ENCODE results near the gene KRTAP4-8. TPM values are rescaled to one million over a fixed set of nuclear protein-coding genes. Genes with fewer than 3 reads are reported as not detected.
"Not testable (repeated sequence)": the region's sequence is repeated elsewhere in the genome, so short reads cannot be mapped to it uniquely, and the experiment has no call there.

Gene KRTAP4-8
- total RNA-seq, 1 donor from 2014 or later = not detected

DNA sequence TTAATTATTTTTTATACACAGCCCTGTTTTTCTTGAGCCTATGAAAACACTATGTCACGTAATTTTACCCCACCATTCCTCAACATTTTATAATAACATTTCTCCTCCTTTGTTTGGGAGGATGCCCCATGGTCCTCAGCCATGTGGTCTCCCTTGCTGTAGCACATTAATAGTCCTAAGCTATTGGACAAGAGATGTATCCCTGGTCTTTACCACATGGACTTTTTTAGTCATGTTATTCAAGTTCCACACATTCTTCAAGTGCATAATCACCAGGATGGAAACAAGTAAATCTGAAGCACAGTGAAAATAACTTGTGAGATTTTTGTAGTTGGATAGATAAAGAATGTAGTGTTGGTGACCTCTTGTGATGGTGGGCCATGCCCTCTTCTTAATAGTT is 36.0 kb downstream of the KRTAP4-8 start:
- TF ChIP-seq, protein P1, sequence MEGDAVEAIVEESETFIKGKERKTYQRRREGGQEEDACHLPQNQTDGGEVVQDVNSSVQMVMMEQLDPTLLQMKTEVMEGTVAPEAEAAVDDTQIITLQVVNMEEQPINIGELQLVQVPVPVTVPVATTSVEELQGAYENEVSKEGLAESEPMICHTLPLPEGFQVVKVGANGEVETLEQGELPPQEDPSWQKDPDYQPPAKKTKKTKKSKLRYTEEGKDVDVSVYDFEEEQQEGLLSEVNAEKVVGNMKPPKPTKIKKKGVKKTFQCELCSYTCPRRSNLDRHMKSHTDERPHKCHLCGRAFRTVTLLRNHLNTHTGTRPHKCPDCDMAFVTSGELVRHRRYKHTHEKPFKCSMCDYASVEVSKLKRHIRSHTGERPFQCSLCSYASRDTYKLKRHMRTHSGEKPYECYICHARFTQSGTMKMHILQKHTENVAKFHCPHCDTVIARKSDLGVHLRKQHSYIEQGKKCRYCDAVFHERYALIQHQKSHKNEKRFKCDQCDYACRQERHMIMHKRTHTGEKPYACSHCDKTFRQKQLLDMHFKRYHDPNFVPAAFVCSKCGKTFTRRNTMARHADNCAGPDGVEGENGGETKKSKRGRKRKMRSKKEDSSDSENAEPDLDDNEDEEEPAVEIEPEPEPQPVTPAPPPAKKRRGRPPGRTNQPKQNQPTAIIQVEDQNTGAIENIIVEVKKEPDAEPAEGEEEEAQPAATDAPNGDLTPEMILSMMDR (IDR thresholded peaks at IDR 0.05; ENCODE audit: unreplicated experiment) = no peak
- Mint-ChIP-seq H3K9me3 (ENCODE audit: unreplicated experiment) (no peaks in the 10 kb centered on the region), H3K27me3 (ENCODE audit: unreplicated experiment) (peaks cover 1% of the 10 kb centered on the region), H3K27ac (ENCODE audit: unreplicated experiment) (no peak overlapping the region), H3K36me3 (ENCODE audit: low read depth, unreplicated experiment) (no peaks in the 10 kb centered on the region), H3K4me3 (ENCODE audit: unreplicated experiment) (no peak overlapping the region), H3K4me1 (ENCODE audit: unreplicated experiment) (no peaks in the 10 kb centered on the region)
- DNase-seq (ENCODE audit: low spot score) = no peak

- peaks cover 1% of the 10 kb centered on the region for H3K27me3 Mint-ChIP-seq (ENCODE audit: unreplicated experiment)
- H3K27ac Mint-ChIP-seq (ENCODE audit: unreplicated experiment) = no peak within 1 kb of the TSS
- no peaks in the 10 kb centered on the region for H3K36me3 Mint-ChIP-seq (ENCODE audit: low read depth, unreplicated experiment)
- H3K4me1 Mint-ChIP-seq (ENCODE audit: unreplicated experiment) = no peaks in the 10 kb centered on the region
- no peak for DNase-seq (ENCODE audit: low spot score)
- no peaks in the 10 kb centered on the region for H3K9me3 Mint-ChIP-seq (ENCODE audit: unreplicated experiment)
- TF ChIP-seq, protein P1 (IDR thresholded peaks at IDR 0.05; ENCODE audit: unreplicated experiment) = no peak
- H3K4me3 Mint-ChIP-seq (ENCODE audit: unreplicated experiment) = no peak within 1 kb of the TSS
These were observed 37.8 kb downstream of the KRTAP4-8 start, which contains the start of gene KRTAP2-3 for GRCh38 chr17:41060052-41060604. TSS of gene KRTAP2-3 (minus strand) at chr17:41060114. CDS start at chr17:41060050, 64 bp downstream.

GRCh38 chr17:41059276-41060051 is 38.5 kb downstream of the KRTAP4-8 start:
- not testable (repeated sequence) for H3K27ac Mint-ChIP-seq (ENCODE audit: unreplicated experiment); H3K27me3 Mint-ChIP-seq (ENCODE audit: unreplicated experiment); DNase-seq (ENCODE audit: low spot score)

GRCh38 chr17:41058741-41059140 is 39.2 kb downstream of the KRTAP4-8 start:
- Mint-ChIP-seq H3K4me1 (ENCODE audit: unreplicated experiment) (no peaks in the 10 kb centered on the region), H3K9me3 (ENCODE audit: unreplicated experiment) (no peaks in the 10 kb centered on the region), H3K4me3 (ENCODE audit: unreplicated experiment) (no peak overlapping the region), H3K27me3 (ENCODE audit: unreplicated experiment) (peaks cover 1% of the 10 kb centered on the region), H3K36me3 (ENCODE audit: low read depth, unreplicated experiment) (no peaks in the 10 kb centered on the region), H3K27ac (ENCODE audit: unreplicated experiment) (no peak overlapping the region)
- DNase-seq (ENCODE audit: low spot score) = no peak
- TF ChIP-seq, protein P1 (IDR thresholded peaks at IDR 0.05; ENCODE audit: unreplicated experiment) = no peak

More at GRCh38 chr17:41059276-41060051, 38.5 kb downstream of the KRTAP4-8 start:
- H3K4me3 Mint-ChIP-seq (ENCODE audit: unreplicated experiment); H3K36me3 Mint-ChIP-seq (ENCODE audit: low read depth, unreplicated experiment); H3K9me3 Mint-ChIP-seq (ENCODE audit: unreplicated experiment); H3K4me1 Mint-ChIP-seq (ENCODE audit: unreplicated experiment): not testable (repeated sequence)

DNA sequence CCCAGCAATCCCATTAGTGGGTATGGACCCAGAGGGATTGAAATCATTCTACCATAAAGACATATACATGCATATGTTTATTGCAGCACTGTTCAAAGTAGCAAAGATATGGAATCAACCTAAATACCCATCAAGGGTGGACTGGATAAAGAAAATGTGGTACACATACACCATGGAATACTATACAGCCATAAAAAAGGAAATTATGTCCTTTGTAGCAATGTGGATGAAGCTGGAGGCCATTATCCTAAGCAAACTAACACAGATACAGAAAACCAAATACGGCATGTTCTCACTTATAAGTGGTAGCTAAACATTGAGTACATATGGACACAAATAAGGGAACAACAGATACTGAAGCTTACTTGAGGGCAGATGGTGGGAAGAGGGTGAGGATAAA is 40.4 kb downstream of the KRTAP4-8 start:
- no peaks in the 10 kb centered on the region for H3K4me1 Mint-ChIP-seq (ENCODE audit: unreplicated experiment)
- H3K36me3 Mint-ChIP-seq (ENCODE audit: low read depth, unreplicated experiment) = no peaks in the 10 kb centered on the region
- no peaks in the 10 kb centered on the region for H3K27me3 Mint-ChIP-seq (ENCODE audit: unreplicated experiment)
- H3K27ac Mint-ChIP-seq (ENCODE audit: unreplicated experiment) = no peak overlapping the region
- H3K9me3 Mint-ChIP-seq (ENCODE audit: unreplicated experiment) = no peaks in the 10 kb centered on the region
- TF ChIP-seq, protein P1 (IDR thresholded peaks at IDR 0.05; ENCODE audit: unreplicated experiment) = no peak
- no peak overlapping the region for H3K4me3 Mint-ChIP-seq (ENCODE audit: unreplicated experiment)
- DNase-seq (ENCODE audit: low spot score) = no peak

DNA sequence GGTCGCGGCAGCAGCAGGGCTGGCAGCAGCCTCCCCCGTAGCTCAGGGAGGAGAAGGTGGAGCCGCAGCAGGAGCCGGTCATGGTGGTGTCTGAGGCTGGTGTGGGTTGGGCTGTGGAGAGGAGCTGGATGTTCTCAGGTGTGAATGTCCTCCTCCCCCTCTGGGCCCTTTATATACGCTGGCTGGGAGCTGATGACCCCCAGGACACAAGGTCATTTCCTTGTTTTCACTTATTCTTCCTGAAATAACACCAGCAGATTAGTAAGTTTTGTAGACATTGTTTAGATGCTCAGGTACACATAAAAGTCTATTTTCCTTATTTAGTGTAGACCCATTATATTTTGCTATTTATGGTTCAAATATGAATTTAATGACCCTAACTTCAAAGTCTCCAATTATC is 42.8 kb downstream of the KRTAP4-8 start, which contains the start of gene KRTAP2-2:
TSS of gene KRTAP2-2 (minus strand) at position 101 of the 400 bp plus-strand sequence. CDS start at position 82, 19 bp downstream.
- not testable (repeated sequence) for H3K4me1 Mint-ChIP-seq (ENCODE audit: unreplicated experiment); H3K9me3 Mint-ChIP-seq (ENCODE audit: unreplicated experiment); DNase-seq (ENCODE audit: low spot score); H3K36me3 Mint-ChIP-seq (ENCODE audit: low read depth, unreplicated experiment); H3K27me3 Mint-ChIP-seq (ENCODE audit: unreplicated experiment); H3K4me3 Mint-ChIP-seq (ENCODE audit: unreplicated experiment); H3K27ac Mint-ChIP-seq (ENCODE audit: unreplicated experiment)

DNA sequence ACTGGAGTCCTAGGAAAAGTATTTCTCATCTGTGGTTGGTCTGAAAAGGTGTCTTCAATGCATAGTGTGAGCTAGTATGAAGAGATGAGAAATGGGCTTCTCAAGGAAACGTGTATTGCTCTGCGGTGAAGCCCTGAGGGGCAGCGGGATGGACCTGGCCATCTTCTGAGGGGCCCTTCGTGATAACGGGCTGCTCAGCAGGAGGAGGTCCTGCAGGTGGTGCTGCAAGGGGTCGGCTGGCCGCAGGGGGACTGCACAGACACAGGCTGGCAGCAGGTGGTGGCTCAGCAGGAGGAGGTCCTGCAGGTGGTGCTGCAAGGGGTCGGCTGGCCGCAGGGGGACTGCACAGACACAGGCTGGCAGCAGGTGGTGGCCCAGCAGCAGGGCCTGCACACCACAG is 43.4 kb downstream of the KRTAP4-8 start:
- H3K27me3 Mint-ChIP-seq (ENCODE audit: unreplicated experiment) = not testable (repeated sequence)

More for the DNA sequence above, 43.4 kb downstream of the KRTAP4-8 start:
- not testable (repeated sequence) for H3K36me3 Mint-ChIP-seq (ENCODE audit: low read depth, unreplicated experiment); H3K27ac Mint-ChIP-seq (ENCODE audit: unreplicated experiment); H3K4me3 Mint-ChIP-seq (ENCODE audit: unreplicated experiment); H3K4me1 Mint-ChIP-seq (ENCODE audit: unreplicated experiment); DNase-seq (ENCODE audit: low spot score); H3K9me3 Mint-ChIP-seq (ENCODE audit: unreplicated experiment)
